Stimulated activated CD8-positive, alpha-beta memory T cell treated with anti-CD3 and anti-CD28 coated beads, Interleukin-7, amount 100 ng/mL, for 1 hour (primary cell): Measurements from ENCODE around the gene NRCAM.

Source experiments
- DNase-seq, 2 donors: peaks; one replicate each; pipeline ENCODE4 v3.0.0-alpha.2; 2020; ENCODE audit warnings: low read depth in 2 of 2

NRCAM gene

DNA sequence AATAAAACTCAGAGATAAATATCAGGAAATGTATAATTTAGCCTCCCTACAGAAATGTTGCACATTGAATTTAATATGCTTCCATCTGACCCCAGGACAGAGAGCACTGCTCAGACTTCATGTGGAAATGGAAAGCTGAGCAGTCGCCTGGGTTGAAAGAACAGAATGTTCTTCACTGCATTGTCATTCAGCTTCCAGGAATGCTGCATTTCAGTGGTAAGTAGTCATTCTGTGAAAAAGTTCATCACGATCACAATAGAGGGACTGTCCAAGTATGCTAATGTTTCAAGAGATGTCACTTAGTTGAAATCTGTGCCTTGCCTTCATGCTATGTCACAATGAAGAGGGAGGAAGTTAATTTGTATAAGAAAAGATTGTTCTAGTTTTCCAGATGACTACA is 147.3 kb downstream of the NRCAM start:
- no peak for DNase-seq

DNA sequence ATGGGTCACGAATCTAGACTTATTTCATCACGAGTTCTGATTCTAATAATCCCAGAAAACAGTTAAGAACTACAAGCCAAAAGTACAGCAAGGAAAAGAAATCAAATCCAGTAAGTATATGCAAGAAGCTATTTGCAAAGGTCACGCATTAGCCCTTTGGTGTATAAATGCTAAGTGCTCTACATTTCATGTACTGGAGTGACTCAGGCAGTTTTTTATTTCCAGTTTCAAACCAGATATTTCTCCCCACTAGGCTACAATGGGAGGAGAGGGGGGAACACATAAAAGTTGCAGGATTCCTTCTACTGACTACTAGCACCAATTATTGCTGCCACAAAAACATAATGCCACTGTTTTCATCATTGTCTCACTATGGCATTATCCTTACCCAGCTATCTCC is 148.0 kb downstream of the NRCAM start:
- no peak for DNase-seq

DNA sequence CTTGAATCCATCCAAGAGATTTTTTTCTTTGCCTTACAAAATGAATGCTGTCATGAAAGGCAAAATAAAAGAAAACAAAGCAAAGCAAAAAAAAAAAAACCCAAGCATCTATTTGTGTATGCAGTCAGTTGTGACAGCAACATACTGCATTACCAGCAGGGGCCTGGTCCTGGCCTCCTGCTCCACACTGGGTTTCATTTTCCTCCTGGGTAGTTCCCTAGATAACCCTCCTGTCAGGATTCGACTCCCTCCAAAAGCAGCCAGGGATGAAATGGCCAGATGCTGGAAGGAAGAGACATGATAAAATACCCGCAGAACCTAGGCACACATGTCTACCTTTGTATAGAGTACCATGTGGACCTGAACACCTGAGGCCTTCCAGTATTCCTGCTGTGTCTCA is 148.6 kb downstream of the NRCAM start:
- DNase-seq = no peak

DNA sequence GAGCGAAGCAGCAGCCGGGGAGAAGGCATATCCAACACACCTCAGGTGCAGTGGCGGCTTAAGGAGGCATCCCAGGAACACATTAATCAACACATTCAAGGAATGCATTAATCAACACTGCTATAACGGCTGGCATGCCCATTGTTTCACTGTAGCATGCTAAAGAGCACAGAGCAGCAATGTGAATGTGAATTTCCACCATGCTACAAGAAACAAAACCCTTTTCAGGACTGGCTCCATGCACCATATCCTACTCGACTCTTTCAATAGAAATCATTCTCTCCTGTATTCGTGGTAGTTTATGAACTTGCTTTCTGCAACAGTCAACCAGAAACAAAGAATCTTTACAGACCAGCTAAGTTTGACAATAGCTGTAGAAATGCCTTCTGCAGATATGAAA is 149.0 kb downstream of the NRCAM start:
- DNase-seq = no peak

DNA sequence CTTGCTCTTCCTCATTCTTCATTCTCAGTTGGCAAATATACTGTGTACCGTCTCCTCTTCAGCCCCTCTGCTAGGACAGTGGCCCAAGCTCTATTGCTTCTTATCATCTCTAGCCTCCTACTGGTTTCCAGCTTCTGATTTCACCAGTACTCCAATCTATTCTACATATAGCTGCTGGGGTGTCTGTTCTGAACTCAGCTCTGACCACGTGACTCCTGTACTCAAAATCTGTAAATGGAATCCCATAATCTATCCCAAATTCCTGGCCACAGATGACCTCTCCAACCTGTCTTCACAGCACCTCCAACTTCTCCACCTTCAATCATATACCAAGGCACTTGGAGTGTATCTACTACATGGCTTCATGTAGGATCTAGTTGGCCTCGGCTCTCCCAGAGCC is 152.9 kb downstream of the NRCAM start:
- no peak for DNase-seq

DNA sequence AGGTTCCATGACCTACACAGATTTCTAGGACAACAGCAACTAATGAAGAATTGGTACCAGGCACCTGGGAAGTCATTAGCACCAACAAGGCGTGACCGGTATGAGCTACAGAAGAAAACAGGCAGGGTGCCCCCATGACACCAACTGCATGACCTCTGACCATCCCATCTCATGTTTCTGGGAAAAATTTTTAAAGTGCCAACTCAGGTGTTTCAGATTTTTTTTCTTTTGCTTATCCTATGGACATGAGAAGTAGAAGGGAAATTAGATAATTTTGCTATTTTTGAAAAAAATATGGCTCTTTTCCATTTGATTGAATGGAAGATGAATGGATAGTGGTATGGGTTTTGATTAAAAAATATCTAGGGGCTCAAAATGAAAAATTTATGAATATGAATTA is 154.8 kb downstream of the NRCAM start:
- no peak for DNase-seq

DNA sequence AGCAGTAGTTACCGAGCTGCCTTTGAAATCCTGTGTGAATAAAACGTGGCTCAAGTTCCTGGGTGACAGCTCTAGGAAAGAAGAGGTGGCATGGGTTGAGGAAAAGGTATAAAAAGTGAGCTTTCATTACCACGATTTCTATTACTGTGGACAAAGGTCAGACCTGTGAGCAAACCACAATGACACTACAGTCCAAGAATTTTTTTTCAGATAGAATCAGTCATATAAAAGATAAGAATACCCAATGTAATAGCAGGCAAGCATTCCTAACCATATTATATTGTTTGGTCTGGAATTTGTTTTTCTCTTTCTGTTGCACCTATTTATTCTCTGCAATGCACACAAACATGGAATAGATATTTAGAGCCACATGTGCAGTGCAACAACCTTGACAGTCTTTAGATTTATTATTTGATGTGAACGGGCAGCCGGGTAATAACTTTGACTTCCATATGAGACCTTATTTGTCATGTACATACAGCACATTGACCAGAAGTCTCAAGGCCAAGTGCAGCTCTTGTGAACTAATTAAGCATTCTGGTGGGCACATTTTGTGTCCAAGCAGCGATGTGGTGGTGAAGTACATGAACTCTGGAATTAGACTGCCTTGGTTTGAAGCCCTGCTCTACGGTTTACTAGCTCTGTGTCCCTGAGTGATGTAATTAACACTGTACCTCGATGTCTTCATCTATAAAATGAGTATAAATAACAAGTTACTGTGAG is 156.8 kb downstream of the NRCAM start:
- DNase-seq = no peak

DNA sequence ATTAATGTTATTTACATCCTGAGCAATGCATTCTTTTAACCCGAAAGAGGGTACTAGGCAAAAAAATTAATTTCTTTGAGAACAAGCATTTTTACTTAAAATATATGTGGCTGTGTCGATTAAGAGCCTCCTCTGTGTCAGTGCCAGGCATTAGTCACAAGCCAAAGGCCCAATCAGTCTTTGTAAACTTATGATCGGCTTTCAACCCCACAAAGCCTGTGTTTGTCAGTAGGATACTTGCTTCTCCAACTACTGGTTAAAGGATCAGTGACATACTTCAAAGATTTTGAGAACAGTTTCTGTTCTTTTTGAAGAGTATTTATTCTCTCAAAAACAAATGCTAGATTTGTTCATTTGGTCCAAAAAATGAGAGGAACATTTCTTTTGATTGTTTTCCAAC is 159.3 kb downstream of the NRCAM start:
- no peak for DNase-seq

DNA sequence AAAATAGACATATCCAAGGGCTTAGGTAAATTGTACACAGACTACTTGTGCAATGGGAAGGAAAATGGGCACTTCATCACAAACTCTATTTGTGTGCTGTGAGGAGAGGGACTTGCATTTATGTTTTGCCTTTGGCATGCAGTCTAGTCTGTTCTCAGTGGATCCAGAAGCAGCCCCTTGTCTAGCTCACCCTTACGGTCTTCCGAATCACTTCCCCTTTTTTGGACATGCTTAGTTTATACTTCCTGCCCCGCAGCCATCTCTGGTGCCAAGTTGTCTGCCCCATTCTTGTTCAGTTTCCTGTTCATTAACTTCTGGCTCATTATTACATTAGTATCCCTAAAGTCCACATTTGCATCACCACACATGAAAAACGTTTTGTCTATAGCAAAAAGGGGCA is 161.6 kb downstream of the NRCAM start:
- no peak for DNase-seq

DNA sequence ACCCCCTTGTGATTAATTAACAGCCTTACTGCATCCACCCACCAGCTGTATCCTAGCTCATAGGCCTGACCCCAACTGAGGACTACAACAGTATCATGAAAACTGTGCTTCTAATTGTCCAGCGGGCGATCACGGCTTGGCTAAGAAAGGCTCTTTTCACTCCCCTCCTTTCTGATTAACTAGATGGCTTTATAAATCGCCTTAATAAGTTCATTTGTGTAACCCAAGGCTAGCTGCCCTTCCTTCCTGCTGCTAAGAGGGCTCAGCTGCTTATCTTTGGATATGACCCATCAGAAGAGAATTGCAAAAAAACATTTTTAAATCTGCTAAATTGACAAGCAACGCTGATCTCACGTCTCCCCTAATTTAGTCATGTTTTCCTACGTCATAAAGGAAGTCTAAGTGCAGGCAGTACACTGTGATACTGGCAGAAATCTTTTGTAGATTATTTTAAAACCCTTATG is 163.1 kb downstream of the NRCAM start:
- DNase-seq = no peak

DNA sequence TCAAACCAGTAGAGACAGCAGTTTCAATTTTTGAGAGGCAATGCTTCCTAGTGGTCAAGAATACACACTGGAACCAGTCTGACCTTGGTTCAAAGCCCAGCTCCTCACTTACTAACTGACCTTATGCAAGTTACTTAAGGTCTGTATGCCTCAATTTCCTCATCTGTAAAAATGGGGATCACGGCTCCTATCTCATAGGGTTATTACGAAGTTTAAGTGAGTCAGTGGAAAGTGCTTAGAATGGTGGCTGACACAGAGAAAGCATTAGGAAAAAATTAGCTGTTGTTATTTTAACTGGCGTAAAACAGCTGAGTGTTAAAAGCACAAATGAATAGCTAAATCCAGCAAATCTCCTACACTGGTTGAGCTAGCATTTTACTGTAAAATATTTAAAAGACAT is 163.7 kb downstream of the NRCAM start:
- no peak for DNase-seq

DNA sequence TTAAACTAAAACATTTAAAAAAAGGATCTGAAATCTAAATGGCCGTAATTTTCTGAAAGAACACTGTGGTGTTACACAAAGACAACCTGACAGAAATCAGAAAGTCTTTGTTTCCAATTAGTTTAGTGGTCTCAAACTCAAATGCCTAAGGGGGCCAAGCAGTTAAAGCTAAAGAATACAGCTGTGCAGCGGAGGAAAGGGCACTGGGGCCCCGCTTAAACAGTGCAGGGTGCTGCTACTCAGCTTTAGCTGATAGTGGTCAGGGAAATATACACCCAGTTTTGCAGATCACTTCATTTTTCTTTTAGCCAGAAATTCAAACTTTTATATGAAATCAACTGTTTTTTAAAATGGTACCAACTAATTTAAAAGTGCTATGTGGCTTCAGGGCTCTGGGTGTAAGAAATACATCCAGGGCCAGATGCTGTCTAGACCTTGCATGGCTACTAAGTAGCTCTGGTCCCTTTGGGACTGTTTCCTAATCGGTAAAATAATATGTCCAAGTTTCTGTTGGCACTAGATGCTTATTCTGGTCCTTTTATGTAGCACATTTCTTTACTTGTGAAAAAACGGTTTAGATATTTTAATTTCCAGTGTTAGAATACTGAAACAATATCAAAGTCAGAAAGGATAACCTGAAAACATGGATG is 164.3 kb downstream of the NRCAM start:
- DNase-seq = no peak

DNA sequence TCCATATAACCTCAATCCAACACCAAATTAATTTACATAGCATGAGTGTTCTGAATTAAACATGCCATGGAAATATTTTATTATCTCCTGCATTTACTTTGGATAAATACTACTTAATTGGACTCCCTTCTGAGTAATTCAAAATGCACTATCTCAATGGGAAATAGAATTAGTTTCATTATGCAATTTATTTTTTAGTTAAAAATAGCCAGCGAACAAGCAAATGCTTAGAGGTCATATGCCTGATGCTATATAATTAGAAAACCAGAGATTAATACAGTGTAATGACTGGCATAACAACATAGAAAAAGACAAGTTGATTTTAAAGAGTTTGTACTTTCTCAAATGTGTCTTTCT is 165.1 kb downstream of the NRCAM start:
- no peak for DNase-seq

DNA sequence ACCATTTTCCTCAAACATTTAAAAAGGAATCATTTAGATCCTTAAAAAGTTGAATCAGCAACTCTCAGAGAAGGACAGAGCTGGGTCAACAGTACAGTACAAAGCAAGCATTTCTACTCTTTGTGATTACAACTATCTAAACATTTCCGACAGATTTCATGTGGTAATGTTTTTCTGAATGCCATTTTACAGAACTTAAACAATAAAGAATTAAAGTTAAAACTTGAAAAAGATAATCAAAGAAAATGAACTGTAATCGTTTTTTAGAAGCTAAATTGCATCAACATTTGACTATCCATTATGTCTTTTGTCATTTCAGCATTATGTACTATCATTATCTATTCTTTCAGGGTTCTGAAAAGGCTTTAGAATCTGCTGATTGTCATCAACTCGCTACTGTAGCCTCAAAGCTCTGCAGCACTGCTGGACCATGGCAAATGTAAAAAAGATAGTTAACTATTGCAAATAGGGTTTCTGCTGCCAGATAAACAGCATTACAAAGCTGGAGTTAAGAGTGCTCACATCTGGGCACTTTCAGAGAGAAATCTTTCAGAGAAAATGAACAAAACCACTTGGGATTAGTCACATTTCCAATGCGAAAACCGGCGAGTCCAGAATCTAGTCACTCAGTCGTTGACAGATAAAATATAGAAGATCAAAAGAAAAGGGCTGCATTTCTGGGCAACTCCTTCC is 165.6 kb downstream of the NRCAM start:
- no peak for DNase-seq

DNA sequence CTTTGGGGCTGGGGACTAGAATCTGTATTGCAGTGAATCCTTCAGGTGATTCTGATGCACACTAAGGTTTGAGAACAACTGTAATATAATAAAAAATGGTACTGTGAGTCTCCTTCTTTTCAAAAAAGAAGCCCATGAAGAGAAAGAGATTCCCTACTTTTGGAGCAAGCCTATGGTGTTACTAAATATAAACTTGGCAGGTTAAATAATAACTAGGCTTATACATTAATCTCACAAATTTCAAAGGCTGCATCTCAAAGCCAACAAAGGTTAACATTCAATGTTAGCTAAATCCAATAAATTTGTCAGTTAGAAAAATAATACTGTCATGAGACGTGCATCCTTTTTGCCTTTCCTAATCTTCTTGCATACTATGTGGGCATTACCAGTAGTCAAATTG is 166.4 kb downstream of the NRCAM start:
- DNase-seq = no peak

DNA sequence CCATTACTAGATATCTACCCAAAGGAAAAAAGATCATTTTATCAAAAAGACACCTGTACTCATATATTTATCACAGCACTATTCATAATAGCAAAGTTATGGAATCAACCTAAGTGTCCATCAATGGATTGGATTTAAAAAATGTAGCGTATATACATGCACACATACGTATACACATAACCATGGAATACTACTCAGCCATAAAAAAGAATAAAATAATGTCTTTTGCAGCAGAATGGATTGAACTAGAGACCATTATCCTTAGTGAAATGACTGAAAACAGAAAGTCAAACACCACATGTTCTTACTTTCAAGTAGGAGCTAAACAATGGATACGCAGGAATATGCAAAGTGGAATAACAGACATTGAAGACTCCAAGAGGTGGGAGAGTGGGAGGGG is 168.4 kb downstream of the NRCAM start:
- no peak for DNase-seq

DNA sequence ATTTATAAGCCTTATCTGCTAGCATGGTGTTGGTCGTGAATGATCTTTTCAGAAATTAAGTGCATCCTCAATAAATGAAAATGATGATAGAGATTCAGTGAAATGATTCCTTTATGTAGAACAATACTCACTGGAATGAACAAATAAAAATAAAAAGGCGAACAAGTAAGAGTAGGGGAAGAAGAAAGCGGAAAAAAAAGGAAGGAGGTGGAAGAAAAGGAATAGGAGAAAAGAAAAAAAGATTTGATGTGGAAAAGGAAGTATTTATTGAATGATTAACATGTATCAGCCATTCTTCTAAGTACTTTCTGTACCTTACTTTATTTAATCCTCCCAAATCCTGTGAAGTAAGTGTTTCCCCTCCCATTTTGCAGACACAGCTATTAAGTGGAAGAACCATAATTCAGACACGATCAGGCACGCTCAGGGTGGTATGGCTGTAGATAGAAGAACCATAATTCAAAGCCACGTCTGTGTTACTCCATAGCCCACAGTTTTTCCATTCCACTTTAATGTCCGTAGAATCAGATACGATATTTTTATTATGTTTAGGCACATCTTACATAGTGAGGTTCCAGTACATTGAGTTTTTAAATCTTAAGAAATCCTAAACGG is 169.8 kb downstream of the NRCAM start:
- no peak for DNase-seq

DNA sequence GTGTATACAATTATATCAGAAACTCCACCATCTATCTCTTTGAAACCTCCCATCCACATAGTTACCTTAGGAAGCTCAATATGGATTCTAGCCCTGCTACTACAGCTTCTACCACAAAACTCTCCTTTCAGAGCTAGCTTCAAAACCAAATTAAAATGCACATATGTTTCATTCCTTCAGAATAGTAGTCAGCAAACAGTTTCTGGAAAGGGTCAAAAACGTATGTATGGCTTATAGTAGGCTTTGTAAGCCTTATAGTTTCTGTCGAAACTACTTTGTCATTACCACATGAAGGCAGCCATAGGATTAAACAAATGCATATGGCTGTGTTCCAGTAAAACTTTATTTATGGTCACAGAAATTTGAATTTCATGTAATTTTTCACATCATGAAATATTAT is 170.5 kb downstream of the NRCAM start:
- DNase-seq = no peak

DNA sequence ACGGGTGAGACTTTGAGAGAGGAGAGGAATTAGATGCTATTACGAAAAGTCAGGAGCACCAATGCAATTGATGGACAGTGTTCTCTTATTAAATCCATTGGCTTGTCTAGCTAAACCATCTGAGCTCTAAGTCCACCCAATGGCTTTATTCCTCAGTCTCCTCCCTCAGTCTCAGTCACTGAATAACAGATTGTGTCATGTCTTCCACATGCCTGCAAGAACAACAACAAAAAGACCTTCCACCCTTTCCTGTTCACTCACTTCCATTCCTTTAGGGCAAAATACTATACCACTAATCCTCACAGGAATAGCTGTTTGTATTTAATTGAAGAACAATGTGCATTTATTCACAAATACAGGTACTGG is 171.2 kb downstream of the NRCAM start:
- DNase-seq = no peak

DNA sequence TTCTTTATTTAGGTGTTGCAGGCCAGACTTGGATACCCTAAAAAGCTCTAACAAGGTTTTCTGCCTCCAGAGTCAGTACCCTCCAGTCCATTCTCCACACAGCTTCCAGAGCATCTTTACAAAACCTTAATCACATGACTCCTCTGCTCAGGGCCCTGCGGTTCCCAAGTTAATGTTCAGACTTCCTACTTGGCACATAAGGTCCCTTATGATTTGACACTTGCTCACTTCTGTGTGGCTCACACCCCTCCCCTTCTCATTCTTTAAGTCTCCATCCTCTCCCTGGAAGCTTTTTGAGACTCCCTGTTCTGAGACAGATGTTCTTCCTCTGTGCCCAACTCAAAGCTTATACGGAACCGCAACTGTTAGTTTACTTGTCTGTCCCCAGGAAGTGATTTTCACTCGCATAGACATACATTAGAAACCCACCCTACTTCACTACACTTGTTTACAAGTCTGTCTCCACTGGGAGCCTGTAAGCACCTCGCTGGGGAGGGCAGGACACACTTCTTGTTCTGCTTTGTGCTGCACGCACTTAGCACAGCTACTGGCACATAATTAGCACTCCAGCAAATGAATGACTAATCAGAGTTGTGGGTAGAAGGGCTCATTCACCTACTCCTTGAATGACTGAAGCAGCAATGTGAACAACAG is 171.8 kb downstream of the NRCAM start:
- no peak for DNase-seq

DNA sequence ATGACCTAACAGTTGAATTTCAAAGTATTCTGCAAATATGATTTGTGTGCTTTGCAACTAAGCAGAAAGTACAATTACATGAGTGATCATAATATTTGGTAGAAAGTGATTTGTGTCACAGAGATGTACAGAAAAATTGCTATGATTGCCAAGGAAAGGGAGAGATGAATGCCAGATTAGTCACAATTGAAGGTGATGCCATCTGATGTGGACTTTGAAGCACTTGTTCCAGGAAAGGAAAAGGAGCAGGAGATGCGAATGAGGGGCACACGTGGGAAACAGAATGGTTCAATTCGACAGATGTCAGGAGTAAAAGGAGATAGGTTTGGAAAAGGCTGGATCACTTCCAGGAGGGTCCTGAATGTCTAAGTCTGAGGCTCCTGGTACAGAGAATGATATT is 173.0 kb downstream of the NRCAM start:
- no peak for DNase-seq

DNA sequence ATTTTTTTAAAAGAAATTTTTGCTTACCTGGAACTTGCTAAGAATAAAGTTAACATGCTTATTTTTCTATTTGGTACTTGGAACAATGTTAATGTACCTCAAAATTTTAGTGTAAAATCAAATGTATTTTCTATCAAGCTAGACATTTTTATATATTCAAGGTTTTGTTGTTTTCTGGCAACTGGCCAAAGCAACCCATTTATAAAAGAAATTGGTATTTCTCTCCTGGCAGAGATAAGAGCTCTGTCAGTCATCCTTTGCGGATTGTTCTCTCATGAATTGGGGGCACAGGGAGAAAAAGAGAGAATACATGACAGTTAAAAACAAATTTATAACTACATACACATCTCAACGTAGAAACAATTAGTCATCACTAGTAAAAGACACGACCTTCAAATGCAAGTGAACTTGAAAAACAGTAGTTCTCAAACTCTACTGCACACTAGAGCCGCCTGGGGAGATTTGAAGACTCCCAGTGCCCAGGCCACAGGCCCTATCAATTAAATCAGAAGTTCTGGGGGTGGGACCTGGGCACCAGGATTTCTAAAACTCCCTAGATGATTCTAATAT is 173.7 kb downstream of the NRCAM start:
- no peak for DNase-seq
